HG02798 (cell line): Measurements from ENCODE around the gene KEAP1.
A peak's percentile ranks its signal among the peaks of the same experiment; 100 is the strongest.
"Not testable (repeated sequence)": the region's sequence is repeated elsewhere in the genome, so short reads cannot be mapped to it uniquely, and the experiment has no call there.

Source experiments
- ATAC-seq: cut with Tn5 transposase; IDR thresholded peaks from one replicate; pipeline ENCODE4 v1.9.1; 2021; ENCODE audit warnings: mild to moderate bottlenecking; ENCODE audit not compliant: unreplicated experiment, poor library complexity

The KEAP1 gene

GRCh38 chr19:10500247-10500592, 2.9 kb downstream of the KEAP1 start:
- no peak for ATAC-seq

- ATAC-seq = no peak
Observed at GRCh38 chr19:10499550-10500246, 3.5 kb downstream of the KEAP1 start.

DNA sequence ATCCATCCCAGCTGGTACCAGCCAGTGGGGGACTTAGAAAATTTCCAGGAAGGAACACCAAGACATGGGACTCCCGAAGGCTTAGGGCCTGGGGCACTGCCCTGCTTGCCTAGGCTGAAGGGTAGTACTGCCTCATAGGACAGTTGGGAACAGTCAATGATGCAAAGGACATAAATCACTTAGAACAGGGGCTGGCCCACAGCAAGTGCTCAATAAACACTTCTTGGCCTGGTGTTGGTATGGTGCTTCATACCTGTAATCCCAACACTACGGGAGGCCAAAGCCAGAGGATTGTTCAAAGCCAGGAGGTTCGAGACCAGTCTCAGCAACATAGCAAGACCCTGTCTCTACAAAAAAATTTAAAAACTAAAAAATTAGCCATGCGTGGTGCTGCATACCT, 5.8 kb downstream of the KEAP1 start:
- ATAC-seq = no peak

- no peak for ATAC-seq
Observed at GRCh38 chr19:10491472-10492047, 11.6 kb downstream of the KEAP1 start.

- ATAC-seq = no peak
Observed at GRCh38 chr19:10486551-10486950, 16.6 kb downstream of the KEAP1 start.

DNA sequence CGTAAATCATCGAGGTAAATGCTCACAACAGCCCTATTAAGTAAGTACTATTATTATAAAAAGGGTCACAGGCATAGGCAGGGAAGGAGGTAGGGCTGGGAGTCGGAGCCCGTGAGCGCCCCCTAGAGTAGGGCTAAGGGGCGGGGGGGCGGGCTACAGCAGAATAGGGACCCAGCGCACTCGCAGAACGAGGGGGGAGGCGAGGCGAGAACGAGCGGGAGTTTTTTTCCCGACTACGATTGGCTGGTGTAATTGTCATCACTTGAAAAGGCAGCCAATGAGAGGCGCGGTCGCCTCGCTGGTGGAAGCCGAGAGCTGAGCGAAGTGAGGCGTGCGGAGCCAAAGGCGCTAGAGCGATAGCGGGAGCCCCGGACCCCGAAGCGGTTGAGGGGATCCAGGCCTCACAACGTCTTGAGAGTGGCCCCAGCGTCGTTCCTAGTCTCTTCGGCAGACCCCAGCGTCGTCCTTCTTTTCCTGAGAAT, 24.2 kb downstream of the KEAP1 start:
- ATAC-seq = peak; percentile 48

GRCh38 chr19:10478476-10478875, 24.7 kb downstream of the KEAP1 start:
- no peak for ATAC-seq

GRCh38 chr19:10474962-10475451, 28.1 kb downstream of the KEAP1 start:
- ATAC-seq = no peak

- ATAC-seq = no peak
Observed at GRCh38 chr19:10473192-10473591, 30.0 kb downstream of the KEAP1 start.

DNA sequence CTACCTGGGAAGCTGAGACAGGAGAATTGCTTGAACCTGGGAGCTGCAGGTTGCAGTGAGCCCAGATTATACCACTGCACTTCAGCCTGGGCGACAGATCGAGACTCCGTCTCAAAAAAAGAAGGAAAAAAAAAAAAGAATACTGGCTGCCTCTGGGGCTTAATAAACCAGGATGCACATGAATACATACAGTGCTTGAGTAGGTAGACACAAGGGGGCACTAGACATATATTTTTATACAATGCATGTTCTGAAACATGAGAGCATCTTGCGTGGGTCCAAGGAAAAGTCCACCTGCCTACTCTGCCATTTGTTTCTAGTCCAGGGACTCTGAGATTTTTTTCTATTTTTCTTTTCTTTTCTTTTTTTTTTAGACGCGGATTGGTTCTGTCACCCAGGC, 31.2 kb downstream of the KEAP1 start:
- no peak for ATAC-seq

DNA sequence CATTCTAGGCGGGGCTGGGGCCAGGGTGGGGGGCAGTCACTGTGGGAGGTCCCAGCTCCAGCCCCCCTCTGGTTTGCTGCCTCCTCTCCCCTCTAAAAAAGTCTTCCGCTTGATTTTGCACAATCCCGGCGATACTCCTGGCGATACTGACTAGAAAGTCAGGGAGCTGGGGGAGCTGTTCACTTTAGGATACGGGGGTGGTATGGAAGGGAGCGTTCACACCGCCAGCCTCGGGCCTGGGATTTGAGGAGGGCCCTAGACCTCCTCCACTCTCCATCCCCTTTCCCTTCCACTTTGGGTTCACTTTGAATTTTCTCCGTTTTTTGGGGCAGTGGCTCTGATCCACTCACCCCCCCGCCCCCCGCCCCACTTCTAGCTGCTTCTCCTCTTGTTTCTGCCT, 35.0 kb downstream of the KEAP1 start:
- ATAC-seq = no peak

- no peak for ATAC-seq
Observed at GRCh38 chr19:10467104-10467706, 36.0 kb downstream of the KEAP1 start.

- ATAC-seq = no peak
Observed at GRCh38 chr19:10464456-10464855, 38.7 kb downstream of the KEAP1 start.

- no peak for ATAC-seq
Observed at GRCh38 chr19:10462557-10462956, 40.6 kb downstream of the KEAP1 start.

- ATAC-seq = not testable (repeated sequence)
Observed at GRCh38 chr19:10462042-10462441, 41.1 kb downstream of the KEAP1 start.

DNA sequence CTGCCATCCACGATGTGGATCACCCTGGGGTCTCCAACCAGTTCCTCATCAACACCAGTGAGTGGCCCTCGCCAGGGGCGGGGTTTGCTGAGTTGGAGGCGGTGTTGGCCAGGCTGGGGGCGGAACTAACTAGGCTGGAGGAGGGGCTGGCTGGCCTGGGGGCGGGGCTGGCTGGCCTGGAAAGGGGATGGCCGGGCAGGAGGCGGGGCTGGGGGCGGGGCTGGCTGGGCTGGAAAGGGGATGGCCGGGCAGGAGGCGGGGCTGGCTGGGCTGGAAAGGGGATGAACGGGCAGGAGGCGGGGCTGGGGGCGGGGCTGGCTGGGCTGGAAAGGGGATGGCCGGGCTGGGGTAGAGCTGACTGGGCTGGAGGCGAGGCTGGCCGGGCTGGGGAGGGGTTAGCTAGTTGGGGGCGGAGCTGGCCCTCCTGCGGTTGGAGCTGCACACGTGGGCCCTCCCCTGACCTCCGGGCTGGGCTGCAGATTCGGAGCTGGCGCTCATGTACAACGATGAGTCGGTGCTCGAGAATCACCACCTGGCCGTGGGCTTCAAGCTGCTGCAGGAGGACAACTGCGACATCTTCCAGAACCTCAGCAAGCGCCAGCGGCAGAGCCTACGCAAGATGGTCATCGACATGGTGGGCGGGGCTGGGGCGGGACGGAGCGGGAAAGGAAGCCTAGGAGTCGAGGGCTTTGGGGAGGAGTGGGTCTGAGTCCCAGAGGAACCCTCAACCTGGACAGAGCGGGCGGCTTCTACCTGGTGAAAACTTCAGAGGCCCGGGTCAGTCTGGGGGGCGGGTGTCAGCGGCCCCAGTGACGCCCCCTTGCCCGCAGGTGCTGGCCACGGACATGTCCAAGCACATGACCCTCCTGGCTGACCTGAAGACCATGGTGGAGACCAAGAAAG, 41.9 kb downstream of the KEAP1 start:
- ATAC-seq = peak; percentile 88

GRCh38 chr19:10460714-10461046, 42.5 kb downstream of the KEAP1 start:
- ATAC-seq = no peak

DNA sequence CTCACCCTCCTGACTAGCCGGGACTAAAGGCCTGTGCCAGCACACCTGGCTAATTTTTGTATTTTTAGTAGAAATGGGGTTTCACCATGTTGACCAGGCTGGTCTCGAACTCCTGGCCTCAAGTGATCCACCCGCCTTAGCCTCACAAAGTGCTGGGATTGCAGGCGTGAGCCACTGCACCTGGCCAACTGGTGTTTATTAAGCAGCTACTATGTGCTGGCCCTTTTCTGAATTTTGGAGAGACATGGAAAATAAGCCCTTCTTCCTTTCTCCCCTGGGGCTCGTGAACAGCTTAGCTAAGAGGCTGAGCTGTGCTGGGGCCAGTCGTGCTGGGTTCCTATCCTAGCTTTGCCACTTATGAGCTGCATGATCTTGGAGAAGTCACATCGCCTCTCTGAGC, 44.4 kb downstream of the KEAP1 start:
- not testable (repeated sequence) for ATAC-seq

DNA sequence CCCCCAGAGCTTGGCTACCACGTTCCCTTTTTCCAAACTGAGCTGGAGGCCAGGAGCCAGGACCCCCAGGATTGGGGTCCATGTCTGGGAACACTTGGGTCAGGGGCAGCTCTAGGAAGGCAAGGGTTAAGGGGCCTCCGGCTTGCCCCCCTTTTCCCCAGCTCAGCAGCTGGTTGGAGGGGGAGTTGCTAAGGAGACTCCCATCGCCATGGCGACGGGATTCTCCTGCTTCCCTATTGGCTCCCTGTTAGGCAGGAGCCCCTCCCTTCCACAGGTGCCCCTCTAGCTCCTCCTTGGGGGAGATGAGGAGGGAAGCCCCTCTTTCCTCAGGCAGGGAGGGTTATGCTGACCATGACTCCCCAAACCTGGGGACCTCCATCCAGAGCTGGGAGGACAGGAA, 48.9 kb downstream of the KEAP1 start:
- no peak for ATAC-seq

DNA sequence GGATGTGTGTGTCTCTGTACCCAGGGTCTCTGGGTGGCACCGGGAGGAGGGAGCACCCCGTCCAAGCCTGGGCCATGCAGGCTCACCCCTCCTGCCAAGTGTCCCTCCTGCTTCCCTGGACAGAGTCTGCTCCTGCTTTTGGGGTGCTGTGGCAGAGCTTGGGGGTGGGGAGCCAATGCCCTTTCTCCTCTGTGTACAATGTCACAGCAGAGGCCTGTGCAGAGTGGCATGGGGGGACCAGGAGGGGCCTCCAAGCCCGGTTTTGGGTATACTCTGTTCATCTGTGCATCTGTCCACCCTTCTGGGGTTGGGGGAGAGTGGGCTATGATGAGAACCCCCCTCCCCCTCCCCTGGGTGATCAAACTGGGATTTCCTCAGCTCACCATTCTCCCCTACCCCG, 49.3 kb downstream of the KEAP1 start:
- no peak for ATAC-seq
